Right cardiac atrium (tissue), 5 donors: ENCODE results near the gene ELAVL1. TPM values are rescaled to one million over a fixed set of nuclear protein-coding genes. Genes with fewer than 3 reads are reported as not detected.
"Not testable (repeated sequence)": the region's sequence is repeated elsewhere in the genome, so short reads cannot be mapped to it uniquely, and the experiment has no call there.

Experiments used
- ATAC-seq, 2 donors: fragments of 200-7000 bp; cut with Tn5 transposase; one replicate each; pipeline versions ENCODE4 v1.8.0 to v1.9.1; 2020; ENCODE audit warnings: moderate library complexity in 2 of 2, mild to moderate bottlenecking in 1 of 2
- DNase-seq, 3 donors: peaks; one replicate each; pipeline ENCODE4 v3.0.0-alpha.2; 2020
- H3K27ac ChIP-seq: one replicate; pipeline ENCODE4 v1.5.1; 2013; ENCODE audit warnings: mild to moderate bottlenecking, low read length, control low read depth, moderate library complexity
- H3K27me3 ChIP-seq: one replicate; pipeline ENCODE4 v1.6.1; 2013; ENCODE audit not compliant: control insufficient read depth, insufficient read depth
- H3K4me1 ChIP-seq: one replicate; pipeline ENCODE4 v1.6.1; 2013; ENCODE audit warnings: low read length; ENCODE audit not compliant: control insufficient read depth, insufficient read depth
- H3K4me3 ChIP-seq: one replicate; pipeline ENCODE4 v1.5.1; 2013; ENCODE audit warnings: low read length, control low read depth
- H3K9me3 ChIP-seq: one replicate; pipeline ENCODE4 v1.6.1; 2013; ENCODE audit warnings: low read length; ENCODE audit not compliant: control insufficient read depth
- WGBS: extraction: QIAGEN DNeasy Blood & Tissue Kit; methylation state at CpG from one replicate; pipeline ENCODE4 v1.1.7; 2013; 5-methylcytosine and 5-hydroxymethylcytosine counted together
- intact Hi-C, 4 donors: fragments of 100-400 bp; cut with DNase I; formaldehyde crosslinking; loops; one replicate each; pipeline versions ENCODE4 v1.11.0 to v1.14.0; 2022 to 2023
- polyA plus RNA-seq: library from polyadenylated mRNA; stranded (reverse); fragments of 200-250 nt; gene quantifications from one replicate; pipeline ENCODE4 v1.2.3, GENCODE V29; 2013
- total RNA-seq, 4 donors: library from RNA; stranded (reverse); fragmentation: NEBNext Ultra II Directional; extraction: Animal tissue kit (Norgen Biotek cat#: 25700); gene quantifications; one replicate each; pipeline ENCODE4 v1.2.1, GENCODE V29; 2021
- donor health status: healthy with polysubstance abuse.
- donor health status: DM: no; HTN: yes; CAD: no.
- donor health status: DM: no; HTN: no; CAD: no.
- donor health status: DM: no; HTN: yes; CAD: no; lungs with severe emphysema.
- donor health status: DM: yes; HTN: yes; CAD: no.

The ELAVL1 gene
- total and polyA plus RNA-seq, 5 donors: 28.4 to 67.5 (median 64.2) TPM

DNA sequence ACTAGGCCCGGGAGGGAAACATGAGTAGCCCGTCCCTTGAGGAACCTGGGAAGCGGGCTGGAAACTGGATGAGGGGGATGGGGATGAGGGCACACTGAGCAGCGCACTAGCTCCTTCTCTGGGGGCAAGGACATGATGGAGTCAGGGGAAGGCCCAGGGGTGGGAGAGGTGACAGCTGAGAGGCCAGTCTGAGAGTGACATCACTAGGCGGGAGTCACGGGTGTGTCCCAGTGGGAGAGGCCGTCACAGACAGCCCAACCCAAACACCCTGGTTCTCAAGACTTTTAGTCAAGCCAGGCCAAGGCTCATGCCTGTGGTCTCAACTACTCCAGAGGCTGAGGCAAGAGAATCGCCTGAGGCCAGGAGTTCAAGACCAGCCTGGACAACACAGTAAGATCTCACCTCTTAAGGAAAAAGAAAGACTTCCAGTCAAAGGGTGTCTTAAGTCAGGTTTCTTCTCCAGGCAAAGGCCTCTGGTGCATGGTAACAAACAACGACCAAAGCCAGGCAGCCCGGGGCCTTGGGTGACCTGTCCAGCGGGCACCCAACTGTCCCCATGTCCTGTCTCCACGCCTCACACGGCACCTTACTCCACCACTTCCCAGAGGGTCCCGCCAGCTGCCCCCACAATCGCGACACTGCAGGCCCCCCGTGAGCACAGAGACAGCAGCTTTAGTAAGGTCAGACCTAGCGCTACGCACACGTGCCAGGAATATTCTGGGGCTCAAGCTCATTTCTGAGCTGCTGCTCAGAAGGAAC is 36.5 kb downstream of the ELAVL1 start:
- WGBS: 87% methylated on average over 20 of the region's 20 CpGs
- ATAC-seq: no peak
- H3K4me1 ChIP-seq: no peaks in the 10 kb centered on the region
- DNase-seq: peak in 1 of 3 donors; percentile 21
- H3K4me3 ChIP-seq: no peak overlapping the region
- H3K9me3 ChIP-seq: no peaks in the 10 kb centered on the region
- intact Hi-C loops: loop anchor here in 1 of 4 donors (5.0 to 10.0 kb wide), 2 partner anchors 33 to 186 kb away; no protein-coding TSS in a partner anchor
- H3K27ac ChIP-seq: no peak overlapping the region
- no peaks in the 10 kb centered on the region for H3K27me3 ChIP-seq

DNA sequence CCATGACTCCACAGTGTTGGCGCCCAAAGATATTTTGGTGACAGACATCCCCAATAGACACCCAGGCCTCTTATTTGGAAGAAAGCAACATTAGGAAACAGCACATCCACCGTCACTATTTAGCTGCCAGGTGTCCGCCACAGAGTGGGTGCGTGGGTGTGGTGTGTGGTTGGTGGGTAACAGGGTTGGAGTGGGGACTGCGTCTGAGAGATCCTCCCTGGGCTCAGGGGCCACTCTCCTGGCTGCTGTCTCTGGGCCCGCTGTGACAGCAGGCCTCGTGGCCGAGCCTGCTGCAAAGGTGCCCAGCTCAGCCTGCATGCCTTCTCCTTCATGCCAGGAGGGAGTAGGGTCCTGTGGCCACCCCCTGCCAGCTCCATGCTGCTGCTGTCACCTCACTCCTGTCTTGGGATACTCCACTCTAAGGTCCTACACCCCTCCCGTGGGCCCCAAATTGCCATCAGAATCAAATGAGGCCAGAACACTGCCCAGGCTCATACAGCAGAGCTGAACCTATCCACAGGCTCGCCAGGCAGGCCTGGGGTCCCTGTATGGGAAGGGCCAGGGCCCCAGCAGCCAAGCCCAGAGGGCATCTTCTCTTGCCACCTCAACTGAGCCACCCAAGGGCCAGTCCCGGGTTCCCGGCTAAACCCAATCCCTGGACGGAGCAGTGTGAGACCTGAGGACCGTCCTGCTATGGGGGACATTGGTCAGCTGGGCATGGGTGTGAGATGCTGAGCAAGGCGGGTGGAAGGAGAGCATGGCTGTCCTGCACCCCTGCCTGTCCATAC is 37.2 kb downstream of the ELAVL1 start:
- 91% methylated on average over 15 of the region's 15 CpGs for WGBS
- H3K4me1 ChIP-seq: no peaks in the 10 kb centered on the region
- H3K27me3 ChIP-seq: no peaks in the 10 kb centered on the region
- H3K9me3 ChIP-seq: no peaks in the 10 kb centered on the region
- intact Hi-C loops: loop anchor here in 1 of 4 donors (5.0 to 10.0 kb wide), 2 partner anchors 34 to 187 kb away; no protein-coding TSS in a partner anchor
- H3K27ac ChIP-seq: no peak overlapping the region
- DNase-seq: peak in 1 of 3 donors; percentile 5
- no peak for ATAC-seq
- no peak overlapping the region for H3K4me3 ChIP-seq

DNA sequence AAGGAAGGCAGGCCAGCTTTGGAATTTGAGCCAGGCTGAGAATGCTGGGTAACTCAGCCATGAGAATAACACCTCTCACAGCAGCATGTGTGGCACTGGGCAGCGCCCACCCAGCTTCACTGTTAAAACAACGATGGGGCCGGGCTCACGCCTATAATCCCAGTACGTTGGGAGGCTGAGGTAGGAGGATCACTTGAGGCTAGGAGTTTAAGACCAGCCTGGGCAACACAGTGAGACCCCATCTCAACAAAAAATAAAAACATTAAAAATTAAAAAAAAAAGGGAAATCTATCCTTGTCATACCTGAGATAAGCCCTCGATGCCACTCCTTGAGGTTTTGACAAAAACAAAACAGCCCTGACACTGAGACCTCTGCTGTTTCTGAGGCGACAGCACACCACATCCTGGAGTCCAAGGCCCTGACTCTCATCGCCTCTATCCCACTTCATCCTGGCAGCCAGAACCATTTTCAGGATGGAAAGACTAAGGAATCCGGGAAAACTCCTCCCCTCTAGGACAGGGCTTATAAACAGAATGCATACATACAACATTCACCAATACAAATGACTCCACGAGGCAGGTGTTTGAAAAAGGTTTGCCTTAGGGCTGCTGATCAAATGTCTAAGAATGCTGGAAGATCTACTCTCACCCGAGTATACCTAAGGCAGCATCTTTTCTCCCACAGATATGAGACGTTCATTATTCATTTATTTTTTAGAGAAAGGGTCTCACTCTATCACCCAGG is 39.3 kb downstream of the ELAVL1 start:
- 89% methylated on average over 12 of the region's 12 CpGs for WGBS
- Histone ChIP-seq H3K4me1 (no peaks in the 10 kb centered on the region), H3K9me3 (no peaks in the 10 kb centered on the region), H3K27ac (no peak overlapping the region), H3K27me3 (no peaks in the 10 kb centered on the region), H3K4me3 (no peak overlapping the region)
- DNase-seq (peak in 1 of 3 donors; percentile 29), ATAC-seq (no peak)
- intact Hi-C loops: loop anchor here in 1 of 4 donors (5.0 to 10.0 kb wide), 2 partner anchors 36 to 189 kb away; no protein-coding TSS in a partner anchor

DNA sequence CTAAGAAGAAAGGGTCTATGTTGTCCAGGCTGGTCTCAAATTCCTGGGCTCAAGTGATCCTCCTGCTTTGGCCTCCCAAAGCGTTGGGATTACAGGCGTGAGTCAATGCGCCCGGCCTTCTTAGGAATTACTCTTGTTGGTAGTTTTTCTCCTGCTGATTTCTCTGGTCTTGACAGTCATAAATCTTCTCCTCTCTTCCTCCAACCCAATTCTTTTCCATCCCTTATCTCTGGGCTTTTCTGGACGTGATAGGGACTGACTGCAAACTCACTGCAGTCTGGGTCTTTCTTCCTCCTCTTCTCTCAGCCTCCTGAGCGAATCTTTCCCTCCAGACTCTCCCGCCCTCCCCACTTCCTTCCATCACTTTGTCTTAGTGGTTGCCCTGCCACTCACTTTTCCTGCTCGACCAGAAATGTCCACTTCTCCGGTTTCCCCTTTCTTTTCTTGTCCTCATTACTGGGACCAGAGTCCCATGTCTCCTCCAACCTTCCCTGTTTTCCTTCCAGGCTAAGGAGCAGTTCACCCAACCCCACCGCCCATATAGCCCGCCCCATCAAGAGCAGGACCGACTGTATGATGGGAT is 40.1 kb downstream of the ELAVL1 start:
- intact Hi-C loops: loop anchor here in 1 of 4 donors (5.0 to 10.0 kb wide), 2 partner anchors 37 to 189 kb away; no protein-coding TSS in a partner anchor
- H3K4me1 ChIP-seq: no peaks in the 10 kb centered on the region
- DNase-seq (no peak), ATAC-seq (no peak)
- H3K4me3 ChIP-seq: no peak overlapping the region
- H3K9me3 ChIP-seq: no peaks in the 10 kb centered on the region
- no peak overlapping the region for H3K27ac ChIP-seq
- no peaks in the 10 kb centered on the region for H3K27me3 ChIP-seq
- WGBS: 83% methylated on average over 12 of the region's 12 CpGs

GRCh38 chr19:7963566-7963965 is 41.9 kb downstream of the ELAVL1 start:
- Histone ChIP-seq H3K4me3 (no peak overlapping the region), H3K27ac (no peak overlapping the region), H3K4me1 (no peaks in the 10 kb centered on the region), H3K9me3 (no peaks in the 10 kb centered on the region), H3K27me3 (no peaks in the 10 kb centered on the region)
- 81% methylated on average over 25 of the region's 25 CpGs for WGBS
- DNase-seq: peak; percentile 49 to 79 (median 74)
- intact Hi-C loops: loop anchor here in 1 of 4 donors (10.0 kb wide), 1 partner anchor 191 kb away; no protein-coding TSS in a partner anchor
- ATAC-seq: peak; percentile 64 to 69

DNA sequence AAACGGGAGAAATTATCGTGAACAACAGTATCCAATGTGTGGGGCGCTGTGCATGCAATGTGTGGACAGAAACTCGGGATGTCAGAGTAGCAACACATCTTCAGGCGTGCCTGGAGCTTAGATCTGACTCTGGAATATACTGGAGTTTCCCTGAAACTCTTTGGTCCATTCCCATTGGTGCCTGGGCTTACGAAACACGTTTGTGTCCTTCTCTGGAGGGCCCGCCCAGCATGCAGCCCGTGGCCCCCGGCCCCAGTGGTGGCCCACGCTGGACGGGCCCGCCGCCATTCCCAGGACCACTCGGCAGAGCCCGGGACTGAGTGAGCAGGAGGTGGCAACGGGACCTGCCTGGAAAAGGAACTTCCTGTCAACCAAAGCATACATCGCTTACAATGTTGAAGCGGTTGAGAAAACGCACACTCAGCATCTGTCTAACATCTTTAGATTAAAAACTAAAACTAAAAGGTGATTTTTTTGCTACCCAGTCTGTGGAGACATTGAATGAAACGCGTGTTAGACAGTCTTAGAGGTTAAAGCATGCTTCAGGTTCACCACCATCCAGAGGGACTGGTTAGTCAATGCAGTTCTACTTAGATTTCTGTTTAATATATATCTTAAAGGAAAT is 42.7 kb downstream of the ELAVL1 start:
- peak in 1 of 3 donors; percentile 31 for DNase-seq
- WGBS: 89% methylated on average over 22 of the region's 22 CpGs
- intact Hi-C loops: loop anchor here in 1 of 4 donors (10.0 kb wide), 1 partner anchor 192 kb away; no protein-coding TSS in a partner anchor

GRCh38 chr19:7961920-7962626 is 43.4 kb downstream of the ELAVL1 start:
- intact Hi-C loops: loop anchor here in 1 of 4 donors (10.0 kb wide), 1 partner anchor 193 kb away; no protein-coding TSS in a partner anchor
- ATAC-seq (no peak), DNase-seq (no peak)
- H3K27ac ChIP-seq: no peak overlapping the region
- no peaks in the 10 kb centered on the region for H3K4me1 ChIP-seq
- H3K27me3 ChIP-seq: no peaks in the 10 kb centered on the region
- H3K9me3 ChIP-seq: no peaks in the 10 kb centered on the region
- H3K4me3 ChIP-seq: no peak overlapping the region
- 88% methylated on average over 13 of the region's 13 CpGs for WGBS

More for the DNA sequence above, 42.7 kb downstream of the ELAVL1 start:
- Histone ChIP-seq H3K27me3 (no peaks in the 10 kb centered on the region), H3K27ac (no peak overlapping the region), H3K9me3 (no peaks in the 10 kb centered on the region), H3K4me3 (no peak overlapping the region), H3K4me1 (no peaks in the 10 kb centered on the region)
- ATAC-seq: no peak

DNA sequence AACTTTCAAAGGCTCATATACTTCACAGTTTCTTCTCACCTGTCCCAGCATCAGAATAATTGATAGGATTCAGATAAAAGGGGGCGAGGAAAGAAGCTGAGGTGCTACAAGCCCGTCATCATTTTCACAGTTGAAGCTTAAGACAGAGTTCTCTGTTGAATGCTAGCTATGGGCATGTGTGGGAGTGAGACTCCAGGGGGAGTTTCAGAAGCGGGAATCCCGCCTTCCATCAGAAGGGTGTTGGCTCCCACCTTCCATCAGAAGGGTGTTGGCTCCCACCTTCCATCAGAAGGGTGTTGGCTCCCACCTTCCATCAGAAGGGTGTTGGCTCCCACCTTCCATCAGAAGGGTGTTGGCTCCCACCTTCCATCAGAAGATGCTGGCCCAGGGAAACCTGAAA is 44.4 kb downstream of the ELAVL1 start:
- H3K4me1 ChIP-seq, H3K4me3 ChIP-seq, ATAC-seq, H3K27ac ChIP-seq, H3K9me3 ChIP-seq, DNase-seq, H3K27me3 ChIP-seq: not testable (repeated sequence)
- intact Hi-C loops: loop anchor here in 1 of 4 donors (10.0 kb wide), 1 partner anchor 194 kb away; no protein-coding TSS in a partner anchor
- WGBS: 89% methylated on average over 4 of the region's 4 CpGs

DNA sequence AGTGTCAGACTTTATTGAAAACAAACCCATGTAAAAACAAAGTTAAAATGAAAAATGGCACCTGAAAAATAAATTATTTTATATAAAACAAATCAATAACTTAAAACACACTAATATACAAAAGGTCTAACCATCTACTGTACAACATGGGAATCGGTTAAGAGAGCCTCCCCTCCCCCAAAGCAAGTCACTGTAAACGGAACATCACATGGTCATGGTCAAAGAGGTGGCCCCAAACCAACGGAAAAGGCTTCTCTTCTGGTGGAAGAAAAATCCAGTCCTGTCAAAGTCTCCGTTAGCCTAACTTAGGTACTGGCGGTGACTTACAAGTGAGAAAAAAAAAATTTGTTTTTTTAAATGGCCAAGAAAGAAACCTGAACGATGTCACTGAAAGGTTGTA is 46.2 kb downstream of the ELAVL1 start:
- Histone ChIP-seq H3K27me3 (no peaks in the 10 kb centered on the region), H3K9me3 (no peaks in the 10 kb centered on the region), H3K4me3 (no peak overlapping the region), H3K4me1 (no peaks in the 10 kb centered on the region), H3K27ac (no peak overlapping the region)
- no peak for DNase-seq
- 62% methylated on average over 6 of the region's 6 CpGs for WGBS
- ATAC-seq: no peak
- intact Hi-C loops: no loop called here
